Measurements from ENCODE around the gene RYR1.

Gene RYR1

GRCh38 chr19:38561658-38562057 is 128.2 kb downstream of the RYR1 start:
- ChIA-PET POLR2A (no interaction called here), CTCF (no interaction called here)
- Histone ChIP-seq H3K4me3 (ENCODE audit: control insufficient read depth in 1 of 7, extremely low read depth in 1 of 7, insufficient read depth in 4 of 7, low read depth in 2 of 7, low read length in 6 of 7) (no peak overlapping the region), H3K27ac (ENCODE audit: insufficient read depth in 1 of 2, low read depth in 1 of 2, low read length in 2 of 2, poor library complexity in 1 of 2, severe bottlenecking in 2 of 2) (no peak overlapping the region), H3K36me3 (ENCODE audit: control insufficient read depth in 4 of 4, insufficient read depth in 4 of 4, low read length in 3 of 4) (no peaks in the 10 kb centered on the region), H3K9me3 (ENCODE audit: control extremely low read depth in 1 of 5, control insufficient read depth in 4 of 5, insufficient read depth in 2 of 5, low read depth in 1 of 5, low read length in 4 of 5) (no peaks in the 10 kb centered on the region), H3K27me3 (replicated peaks in 2 of 5; ENCODE audit: control insufficient read depth in 4 of 5, insufficient read depth in 5 of 5, low read length in 4 of 5) (peaks cover 0 to 29% (median 6%) of the 10 kb centered on the region in 5 experiments), H3K4me1 (ENCODE audit: control extremely low read depth in 1 of 4, control insufficient read depth in 4 of 4, insufficient read depth in 4 of 4, low read length in 3 of 4) (peaks cover 0 to 16% (median 8%) of the 10 kb centered on the region in 4 experiments)
- DNase-seq = no peak
- WGBS (ENCODE audit: insufficient coverage) = 94% methylated on average over 11 of the region's 11 CpGs

- CTCF ChIA-PET = no interaction called here
- Histone ChIP-seq H3K27ac (ENCODE audit: insufficient read depth in 1 of 2, low read depth in 1 of 2, low read length in 2 of 2, poor library complexity in 1 of 2, severe bottlenecking in 2 of 2) (no peak overlapping the region), H3K36me3 (ENCODE audit: control insufficient read depth in 4 of 4, insufficient read depth in 4 of 4, low read length in 3 of 4) (no peaks in the 10 kb centered on the region), H3K4me1 (ENCODE audit: control extremely low read depth in 1 of 4, control insufficient read depth in 4 of 4, insufficient read depth in 4 of 4, low read length in 3 of 4) (peaks cover 0 to 13% (median 8%) of the 10 kb centered on the region in 4 experiments), H3K9me3 (ENCODE audit: control extremely low read depth in 1 of 5, control insufficient read depth in 4 of 5, insufficient read depth in 2 of 5, low read depth in 1 of 5, low read length in 4 of 5) (no peaks in the 10 kb centered on the region), H3K4me3 (ENCODE audit: control insufficient read depth in 1 of 7, extremely low read depth in 1 of 7, insufficient read depth in 4 of 7, low read depth in 2 of 7, low read length in 6 of 7) (no peak overlapping the region), H3K27me3 (replicated peaks in 2 of 5; ENCODE audit: control insufficient read depth in 4 of 5, insufficient read depth in 5 of 5, low read length in 4 of 5) (peaks cover 0 to 33% (median 7%) of the 10 kb centered on the region in 5 experiments)
- DNase-seq = no peak
- POLR2A ChIA-PET = interaction anchor here (0.6 kb wide), 1 partner anchor 66 kb away, joined by 3 read pairs; no protein-coding TSS in a partner anchor
- 93% methylated on average over 5 of the region's 6 CpGs for WGBS (ENCODE audit: insufficient coverage)
Observed at GRCh38 chr19:38562096-38562495, 128.6 kb downstream of the RYR1 start.

GRCh38 chr19:38563475-38563874 is 130.0 kb downstream of the RYR1 start:
- no peaks in the 10 kb centered on the region for H3K9me3 ChIP-seq (ENCODE audit: control extremely low read depth in 1 of 5, control insufficient read depth in 4 of 5, insufficient read depth in 2 of 5, low read depth in 1 of 5, low read length in 4 of 5)
- ChIA-PET POLR2A (no interaction called here), CTCF (no interaction called here)
- peaks cover 0 to 37% (median 10%) of the 10 kb centered on the region in 5 experiments for H3K27me3 ChIP-seq (replicated peaks in 2 of 5; ENCODE audit: control insufficient read depth in 4 of 5, insufficient read depth in 5 of 5, low read length in 4 of 5)
- no peak for DNase-seq
- no peaks in the 10 kb centered on the region for H3K36me3 ChIP-seq (ENCODE audit: control insufficient read depth in 4 of 4, insufficient read depth in 4 of 4, low read length in 3 of 4)
- H3K4me1 ChIP-seq (ENCODE audit: control extremely low read depth in 1 of 4, control insufficient read depth in 4 of 4, insufficient read depth in 4 of 4, low read length in 3 of 4) = peaks cover 0 to 9% (median 8%) of the 10 kb centered on the region in 4 experiments
- WGBS (ENCODE audit: insufficient coverage) = 96% methylated on average over 9 of the region's 9 CpGs
- no peak overlapping the region for H3K27ac ChIP-seq (ENCODE audit: insufficient read depth in 1 of 2, low read depth in 1 of 2, low read length in 2 of 2, poor library complexity in 1 of 2, severe bottlenecking in 2 of 2)
- no peak overlapping the region for H3K4me3 ChIP-seq (ENCODE audit: control insufficient read depth in 1 of 7, extremely low read depth in 1 of 7, insufficient read depth in 4 of 7, low read depth in 2 of 7, low read length in 6 of 7)

- WGBS (ENCODE audit: insufficient coverage) = 4% methylated on average over 108 of the region's 111 CpGs
- ChIA-PET POLR2A (no interaction called here), CTCF (no interaction called here)
- peak in 2 of 3 donors; percentile 43 to 58 for DNase-seq
- H3K9me3 ChIP-seq (ENCODE audit: control extremely low read depth in 1 of 5, control insufficient read depth in 4 of 5, insufficient read depth in 2 of 5, low read depth in 1 of 5, low read length in 4 of 5) = no peaks in the 10 kb centered on the region
- peaks cover 0 to 9% (median 8%) of the 10 kb centered on the region in 4 experiments for H3K4me1 ChIP-seq (ENCODE audit: control extremely low read depth in 1 of 4, control insufficient read depth in 4 of 4, insufficient read depth in 4 of 4, low read length in 3 of 4)
- H3K36me3 ChIP-seq (ENCODE audit: control insufficient read depth in 4 of 4, insufficient read depth in 4 of 4, low read length in 3 of 4) = no peaks in the 10 kb centered on the region
- peaks cover 0 to 37% (median 10%) of the 10 kb centered on the region in 5 experiments for H3K27me3 ChIP-seq (replicated peaks in 2 of 5; ENCODE audit: control insufficient read depth in 4 of 5, insufficient read depth in 5 of 5, low read length in 4 of 5)
- H3K27ac ChIP-seq (ENCODE audit: insufficient read depth in 1 of 2, low read depth in 1 of 2, low read length in 2 of 2, poor library complexity in 1 of 2, severe bottlenecking in 2 of 2) = no peak overlapping the region
- peak overlapping the region in 2 of 7 experiments; percentile 56 to 59 for H3K4me3 ChIP-seq (ENCODE audit: control insufficient read depth in 1 of 7, extremely low read depth in 1 of 7, insufficient read depth in 4 of 7, low read depth in 2 of 7, low read length in 6 of 7)
Observed at GRCh38 chr19:38564981-38565690, 131.6 kb downstream of the RYR1 start.

GRCh38 chr19:38565691-38566105 is 132.2 kb downstream of the RYR1 start:
- peaks cover 0 to 9% (median 8%) of the 10 kb centered on the region in 4 experiments for H3K4me1 ChIP-seq (ENCODE audit: control extremely low read depth in 1 of 4, control insufficient read depth in 4 of 4, insufficient read depth in 4 of 4, low read length in 3 of 4)
- WGBS (ENCODE audit: insufficient coverage) = 56% methylated on average over 21 of the region's 21 CpGs

GRCh38 chr19:38569368-38569983 is 136.0 kb downstream of the RYR1 start:
- ChIA-PET POLR2A (no interaction called here), CTCF (no interaction called here)
- no peak for DNase-seq
- Histone ChIP-seq H3K36me3 (ENCODE audit: control insufficient read depth in 4 of 4, insufficient read depth in 4 of 4, low read length in 3 of 4) (no peaks in the 10 kb centered on the region), H3K4me3 (ENCODE audit: control insufficient read depth in 1 of 7, extremely low read depth in 1 of 7, insufficient read depth in 4 of 7, low read depth in 2 of 7, low read length in 6 of 7) (no peak overlapping the region), H3K27ac (ENCODE audit: insufficient read depth in 1 of 2, low read depth in 1 of 2, low read length in 2 of 2, poor library complexity in 1 of 2, severe bottlenecking in 2 of 2) (no peak overlapping the region), H3K27me3 (replicated peaks in 2 of 5; ENCODE audit: control insufficient read depth in 4 of 5, insufficient read depth in 5 of 5, low read length in 4 of 5) (peaks cover 0 to 27% (median 5%) of the 10 kb centered on the region in 5 experiments), H3K9me3 (ENCODE audit: control extremely low read depth in 1 of 5, control insufficient read depth in 4 of 5, insufficient read depth in 2 of 5, low read depth in 1 of 5, low read length in 4 of 5) (no peaks in the 10 kb centered on the region), H3K4me1 (ENCODE audit: control extremely low read depth in 1 of 4, control insufficient read depth in 4 of 4, insufficient read depth in 4 of 4, low read length in 3 of 4) (peaks cover 0 to 9% (median 8%) of the 10 kb centered on the region in 4 experiments)
- 92% methylated on average over 4 of the region's 6 CpGs for WGBS (ENCODE audit: insufficient coverage)

More at GRCh38 chr19:38565691-38566105, 132.2 kb downstream of the RYR1 start:
- Histone ChIP-seq H3K4me3 (ENCODE audit: control insufficient read depth in 1 of 7, extremely low read depth in 1 of 7, insufficient read depth in 4 of 7, low read depth in 2 of 7, low read length in 6 of 7) (peak overlapping the region in 3 of 7 experiments; percentile 13 to 59 (median 56)), H3K27ac (ENCODE audit: insufficient read depth in 1 of 2, low read depth in 1 of 2, low read length in 2 of 2, poor library complexity in 1 of 2, severe bottlenecking in 2 of 2) (no peak overlapping the region), H3K36me3 (ENCODE audit: control insufficient read depth in 4 of 4, insufficient read depth in 4 of 4, low read length in 3 of 4) (no peaks in the 10 kb centered on the region), H3K9me3 (ENCODE audit: control extremely low read depth in 1 of 5, control insufficient read depth in 4 of 5, insufficient read depth in 2 of 5, low read depth in 1 of 5, low read length in 4 of 5) (no peaks in the 10 kb centered on the region), H3K27me3 (replicated peaks in 2 of 5; ENCODE audit: control insufficient read depth in 4 of 5, insufficient read depth in 5 of 5, low read length in 4 of 5) (peaks cover 0 to 37% (median 10%) of the 10 kb centered on the region in 5 experiments)
- CTCF ChIA-PET = no interaction called here
- POLR2A ChIA-PET = no interaction called here
- no peak for DNase-seq

GRCh38 chr19:38571682-38572081 is 138.2 kb downstream of the RYR1 start:
- H3K27ac ChIP-seq (ENCODE audit: insufficient read depth in 1 of 2, low read depth in 1 of 2, low read length in 2 of 2, poor library complexity in 1 of 2, severe bottlenecking in 2 of 2) = no peak overlapping the region
- peaks cover 0 to 7% (median under 1%) of the 10 kb centered on the region in 5 experiments for H3K27me3 ChIP-seq (replicated peaks in 2 of 5; ENCODE audit: control insufficient read depth in 4 of 5, insufficient read depth in 5 of 5, low read length in 4 of 5)
- H3K4me3 ChIP-seq (ENCODE audit: control insufficient read depth in 1 of 7, extremely low read depth in 1 of 7, insufficient read depth in 4 of 7, low read depth in 2 of 7, low read length in 6 of 7) = no peak overlapping the region
- DNase-seq = no peak
- WGBS (ENCODE audit: insufficient coverage) = 100% methylated on average over 1 of the region's 2 CpGs
- POLR2A ChIA-PET = no interaction called here
- no peaks in the 10 kb centered on the region for H3K36me3 ChIP-seq (ENCODE audit: control insufficient read depth in 4 of 4, insufficient read depth in 4 of 4, low read length in 3 of 4)
- H3K9me3 ChIP-seq (ENCODE audit: control extremely low read depth in 1 of 5, control insufficient read depth in 4 of 5, insufficient read depth in 2 of 5, low read depth in 1 of 5, low read length in 4 of 5) = no peaks in the 10 kb centered on the region
- H3K4me1 ChIP-seq (ENCODE audit: control extremely low read depth in 1 of 4, control insufficient read depth in 4 of 4, insufficient read depth in 4 of 4, low read length in 3 of 4) = no peaks in the 10 kb centered on the region
- CTCF ChIA-PET = interaction anchor here (0.6 kb wide), 1 partner anchor 20 kb away, joined by 3 read pairs; no protein-coding TSS in a partner anchor
